SK-N-SH (cell line): ENCODE data around the gene SUPT3H.
"Not testable (repeated sequence)": the region's sequence is repeated elsewhere in the genome, so short reads cannot be mapped to it uniquely, and the experiment has no call there.

Experiments
- CTCF ChIP-seq: fragments of 200-600 bp; sonication (generic); IDR thresholded peaks from 2 replicates; pipeline ENCODE4 v1.6.1; 2017; ENCODE audit warnings: antibody characterized with exemption, mild to moderate bottlenecking, moderate library complexity
- EP300 ChIP-seq, 2 experiments: IDR thresholded peaks; 2 replicates each; pipeline versions ENCODE4 v1.4.0 to v1.6.1; 2012; ENCODE audit warnings: borderline replicate concordance in 1 of 2, low read depth in 1 of 2, low read length in 1 of 2
- FOXJ3 ChIP-seq: sonication (generic); formaldehyde crosslinking; IDR thresholded peaks from 2 replicates; pipeline ENCODE4 v1.5.1; 2020; ENCODE audit warnings: mild to moderate bottlenecking, missing genetic modification reagents
- JUND ChIP-seq: IDR thresholded peaks from 2 replicates; pipeline ENCODE4 v1.4.0; 2012
- NRF1 ChIP-seq: IDR thresholded peaks from 2 replicates; pipeline ENCODE4 v1.6.1; 2012; ENCODE audit warnings: low read depth, mild to moderate bottlenecking, low read length
- PBX3 ChIP-seq: IDR thresholded peaks from 2 replicates; pipeline ENCODE4; 2012
- REST ChIP-seq: IDR thresholded peaks from 2 replicates; pipeline ENCODE4 v1.6.1; 2012; ENCODE audit warnings: mild to moderate bottlenecking, low read depth, low read length, moderate library complexity
- RXRA ChIP-seq: IDR thresholded peaks from 2 replicates; pipeline ENCODE4 v1.4.0; 2012; ENCODE audit warnings: low read depth, mild to moderate bottlenecking, borderline replicate concordance
- TAF1 ChIP-seq: IDR thresholded peaks from 2 replicates; pipeline ENCODE4 v1.6.1; 2012; ENCODE audit warnings: low read depth, mild to moderate bottlenecking, low read length, moderate library complexity, borderline replicate concordance

GRCh38 chr6:44900358-44900757 is 477.4 kb downstream of the SUPT3H start:
- not testable (repeated sequence) for TF ChIP-seq CTCF; PBX3; JUND; RXRA; FOXJ3; NRF1; REST; TAF1; EP300 (IDR thresholded peaks at IDR 0.05; ENCODE audit: borderline replicate concordance in 1 of 2, low read depth in 1 of 2, low read length in 1 of 2)
